Activated CD8-positive, alpha-beta T cell treated with anti-CD3 and anti-CD28 coated beads for 36 hours (primary cell): Measurements from ENCODE around the gene MYO10. TPM values are rescaled to one million over a fixed set of nuclear protein-coding genes. Genes with fewer than 3 reads are reported as not detected.
"Not testable (repeated sequence)": the region's sequence is repeated elsewhere in the genome, so short reads cannot be mapped to it uniquely, and the experiment has no call there.

ENCODE experiments used
- ATAC-seq: fragments of 200-7000 bp; cut with Tn5 transposase; one replicate; pipeline ENCODE4 v1.10.0; 2021; ENCODE audit warnings: mild to moderate bottlenecking, moderate library complexity
- CTCF ChIA-PET: fragments of 350-600 bp; sonication (Branson Sonifier 250); formaldehyde crosslinking; loops from one replicate; lab custom pipeline; 2021; ENCODE audit warnings: antibody characterized with exemption; lab: Charles Lee
- POLR2A ChIA-PET: fragments of 350-600 bp; sonication (Branson Sonifier 250); formaldehyde crosslinking; loops from one replicate; lab custom pipeline; 2021; ENCODE audit warnings: antibody characterized with exemption; lab: Charles Lee
- DNase-seq: peaks from one replicate; pipeline ENCODE4 v3.0.0-alpha.2; 2020
- H3K27ac Mint-ChIP-seq: one replicate; pipeline ENCODE4 v1.8.0; 2021; ENCODE audit warnings: mild to moderate bottlenecking, mixed read lengths
- H3K27me3 Mint-ChIP-seq: one replicate; pipeline ENCODE4 v1.8.0; 2021; ENCODE audit warnings: mixed read lengths
- H3K36me3 Mint-ChIP-seq: one replicate; pipeline ENCODE4 v1.8.0; 2021; ENCODE audit warnings: low read depth, mixed read lengths
- H3K4me1 Mint-ChIP-seq: one replicate; pipeline ENCODE4 v1.8.0; 2021; ENCODE audit warnings: low read depth, mixed read lengths
- H3K4me3 Mint-ChIP-seq: one replicate; pipeline ENCODE4 v1.8.0; 2021; ENCODE audit warnings: mild to moderate bottlenecking, moderate library complexity, mixed read lengths
- H3K9me3 Mint-ChIP-seq: one replicate; pipeline ENCODE4 v1.8.0; 2021; ENCODE audit warnings: mixed read lengths
- CTCF ChIP-seq: fragments of 200-600 bp; IDR thresholded peaks from one replicate; pipeline ENCODE4 v1.8.0; 2022; ENCODE audit warnings: antibody characterized with exemption, mild to moderate bottlenecking
- intact Hi-C: fragments of 100-400 bp; cut with micrococcal nuclease; formaldehyde crosslinking; loops from one replicate; pipeline ENCODE4 v1.10.0; 2022
- total RNA-seq, 2 experiments: library from RNA; stranded (reverse); gene quantifications; one replicate each; pipeline ENCODE4 v1.2.3, GENCODE V29; 2021

MYO10 gene
- total RNA-seq, 2 experiments from 2014 or later: 0.09 TPM; not detected in 1

DNA sequence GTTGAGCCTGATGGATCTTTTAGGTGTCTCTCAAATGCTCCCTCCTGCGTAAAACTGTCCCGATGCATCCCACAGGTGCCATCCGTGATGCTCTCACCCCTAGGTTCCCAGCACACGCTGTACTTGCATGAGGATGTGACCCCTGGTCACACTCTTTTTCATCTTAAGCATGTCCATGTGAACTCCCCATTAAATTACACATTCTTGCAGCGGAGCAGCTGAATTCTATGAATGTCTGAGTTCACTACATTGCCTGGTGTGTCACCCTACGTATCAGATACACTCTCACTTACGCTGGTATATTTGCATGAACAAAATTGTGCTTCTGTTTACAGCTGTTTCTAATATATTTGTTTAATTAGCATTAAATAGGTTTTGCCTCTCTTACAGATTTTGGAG lies 214.0 kb downstream of the MYO10 start:
- Mint-ChIP-seq H3K4me1 (peaks cover 8% of the 10 kb centered on the region), H3K27me3 (no peaks in the 10 kb centered on the region), H3K4me3 (no peak overlapping the region), H3K9me3 (peaks cover 3% of the 10 kb centered on the region), H3K27ac (no peak overlapping the region), H3K36me3 (no peaks in the 10 kb centered on the region)
- intact Hi-C loops: no loop called here
- DNase-seq: no peak
- TF ChIP-seq CTCF: no peak
- ChIA-PET CTCF (no interaction called here), POLR2A (no interaction called here)
- no peak for ATAC-seq

DNA sequence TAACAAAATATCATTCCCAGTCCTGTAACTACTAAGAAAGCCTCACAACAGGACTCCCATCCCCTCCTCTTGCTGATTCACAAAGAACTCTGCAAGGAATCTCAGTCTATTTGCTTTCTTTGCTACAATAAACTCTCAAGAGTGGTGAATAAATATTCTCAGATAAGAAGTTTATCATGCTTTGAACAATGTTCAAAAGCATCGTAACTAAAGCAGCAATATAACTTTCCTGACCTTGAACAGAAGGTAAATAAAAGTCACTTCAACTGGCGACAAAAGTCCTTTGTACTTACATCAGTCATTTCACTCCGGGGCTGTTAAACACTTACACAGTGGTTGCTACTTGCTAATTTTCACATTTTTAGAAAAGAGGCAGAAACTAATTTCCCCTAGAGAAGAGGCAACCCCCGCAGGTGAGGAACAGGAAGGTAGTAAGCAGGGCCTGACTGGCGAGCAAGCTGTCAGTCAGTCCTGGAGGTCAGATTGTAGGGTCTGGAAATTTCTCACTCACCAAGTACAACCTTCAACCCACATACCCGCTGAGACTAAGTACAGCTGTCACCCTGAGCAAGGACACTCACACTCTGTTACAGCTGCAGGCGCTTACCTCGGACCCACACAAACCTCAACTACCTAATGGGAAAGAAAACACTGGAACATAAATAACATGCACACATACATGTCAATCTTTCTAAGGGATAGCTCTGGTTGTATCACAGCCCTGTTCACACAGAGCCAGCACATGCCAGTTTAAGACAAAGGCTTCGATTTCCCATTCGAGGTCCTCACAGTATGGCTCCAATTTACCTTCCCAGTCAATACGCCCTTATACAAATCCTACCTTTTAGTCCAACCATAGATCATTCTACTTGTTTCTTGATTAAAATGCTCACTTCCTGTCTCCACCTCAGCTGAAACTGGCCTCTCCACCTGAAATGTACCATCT lies 214.7 kb downstream of the MYO10 start:
- ChIA-PET CTCF (no interaction called here), POLR2A (no interaction called here)
- TF ChIP-seq CTCF: no peak
- intact Hi-C loops: no loop called here
- no peaks in the 10 kb centered on the region for H3K36me3 Mint-ChIP-seq
- H3K9me3 Mint-ChIP-seq: peaks cover 3% of the 10 kb centered on the region
- H3K27ac Mint-ChIP-seq: no peak overlapping the region
- ATAC-seq: no peak
- peaks cover 4% of the 10 kb centered on the region for H3K4me1 Mint-ChIP-seq
- H3K4me3 Mint-ChIP-seq: no peak overlapping the region
- no peaks in the 10 kb centered on the region for H3K27me3 Mint-ChIP-seq
- DNase-seq: no peak

DNA sequence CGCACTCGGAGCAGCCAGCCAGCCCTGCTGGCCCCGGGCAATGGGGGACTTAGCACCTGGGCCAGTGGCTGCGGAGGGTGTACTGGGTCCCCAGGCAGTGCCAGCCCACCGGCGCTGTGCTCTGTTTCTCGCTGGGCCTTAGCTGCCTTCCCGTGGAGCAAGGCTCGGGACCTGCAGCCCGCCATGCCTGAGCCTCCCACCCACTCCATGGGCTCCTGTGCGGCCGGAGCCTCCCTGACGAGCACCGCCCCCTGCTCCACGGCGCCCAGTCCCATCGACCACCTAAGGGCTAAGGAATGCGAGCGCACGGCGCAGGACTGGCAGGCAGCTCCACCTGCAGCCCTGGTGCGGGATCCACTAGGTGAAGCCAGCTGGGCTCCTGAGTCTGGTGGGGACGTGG lies 218.1 kb downstream of the MYO10 start:
- H3K9me3 Mint-ChIP-seq, H3K27ac Mint-ChIP-seq, H3K27me3 Mint-ChIP-seq, intact Hi-C loops, DNase-seq, H3K36me3 Mint-ChIP-seq, POLR2A ChIA-PET, H3K4me3 Mint-ChIP-seq, CTCF ChIA-PET, H3K4me1 Mint-ChIP-seq, ATAC-seq: not testable (repeated sequence)

DNA sequence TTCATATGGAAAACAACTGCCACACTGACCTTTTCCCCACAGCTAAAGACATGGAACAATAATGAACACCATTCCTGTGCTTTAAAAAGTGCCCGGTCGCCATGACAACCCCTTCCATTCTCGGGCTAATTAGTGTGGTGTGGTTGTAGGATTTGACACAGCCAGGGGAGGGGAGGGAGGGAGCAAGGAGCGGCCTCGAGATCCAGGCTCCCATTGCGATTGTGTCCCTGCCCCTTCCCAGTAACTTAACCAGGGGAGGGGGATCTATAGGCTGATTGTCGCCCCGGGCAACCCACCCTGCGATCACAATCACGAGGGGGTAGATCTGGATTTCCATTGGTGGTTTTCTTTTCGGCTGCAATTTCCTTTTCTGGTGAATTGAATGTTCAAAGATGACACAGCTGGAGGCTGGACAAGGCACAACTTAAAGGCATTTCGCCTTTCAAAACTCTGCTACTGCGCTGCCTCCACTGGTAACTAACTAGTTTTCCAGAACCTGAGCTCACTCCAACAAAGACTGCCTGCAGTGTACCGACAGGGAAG lies 222.6 kb downstream of the MYO10 start:
- DNase-seq (no peak), ATAC-seq (no peak)
- peak overlapping the region; percentile 6 for H3K4me3 Mint-ChIP-seq
- POLR2A ChIA-PET: no interaction called here
- TF ChIP-seq CTCF: no peak
- H3K4me1 Mint-ChIP-seq: no peaks in the 10 kb centered on the region
- CTCF ChIA-PET: no interaction called here
- no peaks in the 10 kb centered on the region for H3K9me3 Mint-ChIP-seq
- H3K27ac Mint-ChIP-seq: no peak overlapping the region
- intact Hi-C loops: no loop called here
- H3K27me3 Mint-ChIP-seq: peaks cover 9% of the 10 kb centered on the region
- no peaks in the 10 kb centered on the region for H3K36me3 Mint-ChIP-seq

DNA sequence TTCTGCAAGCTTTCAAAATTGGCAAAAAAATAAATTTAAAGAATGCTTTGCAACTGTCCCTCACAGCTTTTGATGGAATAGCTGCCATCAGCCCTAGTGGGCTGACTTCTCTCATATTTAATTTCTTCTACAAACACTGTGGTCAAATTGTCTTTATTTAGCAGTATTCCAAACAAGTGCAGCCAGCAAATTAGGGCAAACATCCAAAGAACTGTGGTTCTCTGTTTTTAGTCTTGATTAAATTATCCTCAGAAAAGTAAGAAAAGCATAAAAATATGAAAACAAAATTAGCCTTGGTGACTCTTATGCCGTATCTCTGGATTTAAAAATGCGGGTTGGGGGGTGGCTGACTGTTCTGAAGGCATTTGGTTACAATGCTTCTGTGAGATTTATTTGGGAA lies 223.5 kb downstream of the MYO10 start:
- Mint-ChIP-seq H3K4me1 (no peaks in the 10 kb centered on the region), H3K4me3 (no peak overlapping the region), H3K27me3 (peaks cover 9% of the 10 kb centered on the region), H3K36me3 (no peaks in the 10 kb centered on the region), H3K9me3 (no peaks in the 10 kb centered on the region), H3K27ac (no peak overlapping the region)
- intact Hi-C loops: no loop called here
- DNase-seq (no peak), ATAC-seq (no peak)
- no peak for TF ChIP-seq CTCF
- CTCF ChIA-PET: interaction anchor here (0.8 kb wide), 1 partner anchor 476 kb away, joined by 3 read pairs; no protein-coding TSS in a partner anchor
- POLR2A ChIA-PET: no interaction called here
